ENCODE results near the gene ZCCHC2. TPM values are rescaled to one million over a fixed set of nuclear protein-coding genes. Genes with fewer than 3 reads are reported as not detected.

Gene ZCCHC2
- total RNA-seq, 4 donors from 2014 or later, result 16.8 to 30.8 (median 22.7) TPM

DNA sequence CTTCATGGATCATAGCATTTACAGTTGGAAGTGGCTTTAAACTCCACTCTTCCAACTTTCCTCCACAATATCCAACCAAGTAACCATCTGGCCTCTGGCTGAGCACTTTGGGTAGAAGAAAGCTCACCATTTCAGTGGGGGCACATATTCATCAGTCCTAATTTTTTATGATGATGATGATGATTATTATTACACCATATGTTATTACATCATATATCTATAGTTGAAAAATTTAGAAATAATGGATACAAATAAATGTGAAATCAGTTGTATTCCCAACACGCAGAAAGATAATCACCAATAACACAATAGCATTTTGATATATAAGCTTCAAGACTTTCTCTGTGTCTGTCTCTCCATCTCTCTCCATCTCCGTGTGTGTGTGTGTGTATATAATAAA lies 26.6 kb upstream of the ZCCHC2 start:
- no peaks in the 10 kb centered on the region for H3K36me3 ChIP-seq
- H3K27me3 ChIP-seq, result no peaks in the 10 kb centered on the region
- H3K9me3 ChIP-seq, result no peaks in the 10 kb centered on the region
- no peaks in the 10 kb centered on the region for H3K4me1 ChIP-seq
- no peak for TF ChIP-seq POLR2AphosphoS5 (IDR thresholded peaks at IDR 0.05)
- TF ChIP-seq POLR2A (IDR thresholded peaks at IDR 0.05), result no peak
- TF ChIP-seq, protein P1, sequence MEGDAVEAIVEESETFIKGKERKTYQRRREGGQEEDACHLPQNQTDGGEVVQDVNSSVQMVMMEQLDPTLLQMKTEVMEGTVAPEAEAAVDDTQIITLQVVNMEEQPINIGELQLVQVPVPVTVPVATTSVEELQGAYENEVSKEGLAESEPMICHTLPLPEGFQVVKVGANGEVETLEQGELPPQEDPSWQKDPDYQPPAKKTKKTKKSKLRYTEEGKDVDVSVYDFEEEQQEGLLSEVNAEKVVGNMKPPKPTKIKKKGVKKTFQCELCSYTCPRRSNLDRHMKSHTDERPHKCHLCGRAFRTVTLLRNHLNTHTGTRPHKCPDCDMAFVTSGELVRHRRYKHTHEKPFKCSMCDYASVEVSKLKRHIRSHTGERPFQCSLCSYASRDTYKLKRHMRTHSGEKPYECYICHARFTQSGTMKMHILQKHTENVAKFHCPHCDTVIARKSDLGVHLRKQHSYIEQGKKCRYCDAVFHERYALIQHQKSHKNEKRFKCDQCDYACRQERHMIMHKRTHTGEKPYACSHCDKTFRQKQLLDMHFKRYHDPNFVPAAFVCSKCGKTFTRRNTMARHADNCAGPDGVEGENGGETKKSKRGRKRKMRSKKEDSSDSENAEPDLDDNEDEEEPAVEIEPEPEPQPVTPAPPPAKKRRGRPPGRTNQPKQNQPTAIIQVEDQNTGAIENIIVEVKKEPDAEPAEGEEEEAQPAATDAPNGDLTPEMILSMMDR (IDR thresholded peaks at IDR 0.05), result no peak
- no peak for TF ChIP-seq EP300 (IDR thresholded peaks at IDR 0.05)
- 84 to 88% methylated on average over 2 of the region's 2 CpGs for WGBS, 2 donors (ENCODE audit: low coverage in 1 of 2)
- ATAC-seq, result no peak
- H3K4me3 ChIP-seq, result no peak overlapping the region
- H3K27ac ChIP-seq, result no peak overlapping the region

DNA sequence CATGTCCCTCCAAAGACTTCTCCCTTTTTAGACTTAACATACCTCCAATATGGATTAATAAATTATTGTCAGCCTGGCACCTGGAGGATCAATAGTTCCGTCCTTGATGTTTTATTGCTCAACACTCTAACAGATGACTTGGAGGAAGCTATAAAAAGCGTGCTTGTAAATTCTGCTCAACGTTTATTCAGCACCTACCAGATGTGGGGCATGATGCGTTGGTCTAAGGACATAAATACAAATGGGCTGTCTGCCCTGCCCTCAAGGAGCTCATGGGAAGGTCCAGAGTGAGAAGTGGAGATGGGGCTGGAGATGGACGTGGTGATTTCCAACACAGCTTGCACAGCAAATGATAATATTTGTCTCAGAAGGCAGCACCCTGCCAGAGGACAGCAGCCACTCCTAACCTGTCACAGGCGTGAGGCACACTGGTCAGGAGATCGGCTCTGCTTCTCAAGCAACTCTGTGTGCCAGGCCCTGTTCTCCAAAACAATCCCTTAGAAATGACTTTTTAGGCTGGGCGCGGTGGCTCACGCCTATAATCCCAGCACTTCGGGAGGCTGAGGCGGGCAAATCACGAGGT lies 25.5 kb upstream of the ZCCHC2 start:
- TF ChIP-seq, protein P1 (IDR thresholded peaks at IDR 0.05), result no peak
- TF ChIP-seq POLR2AphosphoS5 (IDR thresholded peaks at IDR 0.05), result no peak
- TF ChIP-seq EP300 (IDR thresholded peaks at IDR 0.05), result no peak
- no peak for TF ChIP-seq POLR2A (IDR thresholded peaks at IDR 0.05)
- no peaks in the 10 kb centered on the region for H3K4me1 ChIP-seq
- H3K4me3 ChIP-seq, result no peak overlapping the region
- no peaks in the 10 kb centered on the region for H3K36me3 ChIP-seq
- H3K9me3 ChIP-seq, result no peaks in the 10 kb centered on the region
- H3K27me3 ChIP-seq, result no peaks in the 10 kb centered on the region
- no peak overlapping the region for H3K27ac ChIP-seq
- no peak for ATAC-seq
- 57 to 67% methylated on average over 4 to 5 of the region's 13 CpGs for WGBS, 2 donors (ENCODE audit: low coverage in 1 of 2)

DNA sequence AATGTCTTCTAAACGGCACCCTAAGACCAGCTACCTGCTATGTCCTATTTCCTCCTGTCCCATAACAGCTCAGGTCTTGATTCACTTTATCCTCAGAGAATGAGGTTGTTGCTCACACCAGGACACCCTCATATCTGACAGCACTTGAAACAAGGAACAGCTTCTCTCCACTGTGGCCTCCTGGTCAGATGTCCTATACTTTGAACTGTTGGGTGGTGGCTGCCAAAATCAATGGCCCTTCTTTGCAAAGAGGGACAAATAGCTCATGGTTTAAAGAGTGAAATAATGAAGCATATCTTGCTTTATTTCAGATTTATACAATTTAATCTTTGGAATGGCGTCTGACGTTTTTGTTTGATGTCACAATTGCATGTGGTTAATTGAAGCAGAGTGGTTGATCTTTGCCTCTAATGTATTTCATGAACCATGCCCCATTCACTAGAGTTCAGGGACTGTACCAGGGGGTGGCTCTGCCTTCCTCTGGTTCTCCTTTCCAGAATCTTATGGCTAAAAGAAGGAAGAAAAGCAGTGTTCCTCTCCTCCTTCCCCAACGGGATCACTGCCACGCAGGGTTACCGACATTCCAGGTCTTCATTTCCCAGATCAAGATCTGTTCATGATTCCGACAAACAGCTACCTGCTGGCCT lies 24.1 kb upstream of the ZCCHC2 start:
- 83% methylated on average over 4 to 5 of the region's 7 CpGs for WGBS, 2 donors (ENCODE audit: low coverage in 1 of 2)
- no peak for ATAC-seq
- no peaks in the 10 kb centered on the region for H3K4me1 ChIP-seq

DNA sequence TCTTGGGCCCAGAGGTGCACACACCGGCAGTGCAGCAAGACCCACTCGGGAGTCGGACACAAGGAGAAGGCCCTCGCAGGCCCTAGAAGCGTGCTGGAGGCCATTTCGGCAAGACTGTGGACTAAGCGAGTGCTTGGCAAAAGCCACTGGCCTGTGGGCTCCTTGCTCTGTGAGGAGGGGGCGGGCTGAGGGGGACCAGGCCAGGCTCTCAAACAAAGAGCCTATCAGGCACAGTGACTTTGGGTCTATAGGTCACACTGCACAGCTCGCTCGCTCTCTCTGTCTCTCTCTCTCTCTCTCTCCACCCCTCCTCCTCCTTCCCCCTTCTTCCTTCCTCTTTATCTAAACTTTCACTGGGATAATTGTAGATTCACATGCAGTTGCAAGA lies 23.6 kb upstream of the ZCCHC2 start:
- no peaks in the 10 kb centered on the region for H3K9me3 ChIP-seq
- 62% methylated on average over 5 of the region's 10 CpGs; no CpG with 5 or more reads in 1 of the 2 donors for WGBS, 2 donors (ENCODE audit: low coverage in 1 of 2)
- H3K4me3 ChIP-seq, result no peak overlapping the region
- no peak overlapping the region for H3K27ac ChIP-seq
- H3K4me1 ChIP-seq, result no peaks in the 10 kb centered on the region
- no peak for TF ChIP-seq EP300 (IDR thresholded peaks at IDR 0.05)
- TF ChIP-seq, protein P1 (IDR thresholded peaks at IDR 0.05), result no peak
- no peak for TF ChIP-seq POLR2A (IDR thresholded peaks at IDR 0.05)
- TF ChIP-seq POLR2AphosphoS5 (IDR thresholded peaks at IDR 0.05), result no peak
- H3K27me3 ChIP-seq, result no peaks in the 10 kb centered on the region
- no peak for ATAC-seq
- H3K36me3 ChIP-seq, result no peaks in the 10 kb centered on the region

More for the DNA sequence above, 24.1 kb upstream of the ZCCHC2 start:
- Histone ChIP-seq H3K36me3 (no peaks in the 10 kb centered on the region), H3K4me3 (no peak overlapping the region), H3K27ac (no peak overlapping the region), H3K27me3 (no peaks in the 10 kb centered on the region), H3K9me3 (no peaks in the 10 kb centered on the region)
- TF ChIP-seq EP300 (IDR thresholded peaks at IDR 0.05) (no peak), POLR2A (IDR thresholded peaks at IDR 0.05) (no peak), POLR2AphosphoS5 (IDR thresholded peaks at IDR 0.05) (no peak)
- TF ChIP-seq, protein P1 (IDR thresholded peaks at IDR 0.05), result no peak

DNA sequence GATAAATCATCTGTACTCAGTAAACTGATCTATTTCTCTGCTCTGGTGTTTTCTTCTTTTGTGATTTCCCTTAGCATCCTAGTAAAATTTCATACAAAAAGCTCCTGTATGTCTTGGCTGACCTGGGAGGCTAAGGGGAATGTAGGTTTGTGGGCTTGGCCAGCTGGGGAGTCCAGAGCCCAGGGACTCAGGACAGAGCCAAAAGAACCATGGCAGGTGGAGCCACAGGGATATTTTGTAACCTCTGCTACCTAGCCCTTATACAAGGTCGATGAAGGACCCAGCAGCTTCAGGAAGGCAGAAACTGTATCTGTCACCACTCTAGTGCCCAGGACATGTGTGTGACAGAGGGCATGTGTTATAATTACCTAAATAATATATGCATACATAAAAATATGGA lies 22.7 kb upstream of the ZCCHC2 start:
- TF ChIP-seq, protein P1 (IDR thresholded peaks at IDR 0.05), result no peak
- TF ChIP-seq POLR2AphosphoS5 (IDR thresholded peaks at IDR 0.05), result no peak
- no peak for TF ChIP-seq EP300 (IDR thresholded peaks at IDR 0.05)
- no peak for TF ChIP-seq POLR2A (IDR thresholded peaks at IDR 0.05)
- Histone ChIP-seq H3K9me3 (no peaks in the 10 kb centered on the region), H3K27me3 (no peaks in the 10 kb centered on the region), H3K4me1 (no peaks in the 10 kb centered on the region), H3K4me3 (no peak overlapping the region), H3K27ac (no peak overlapping the region), H3K36me3 (no peaks in the 10 kb centered on the region)
- no peak for ATAC-seq
- 79 to 100% methylated on average over 1 of the region's 1 CpG for WGBS, 2 donors (ENCODE audit: low coverage in 1 of 2)
